ENCODE data around the gene NPAS3.

The NPAS3 gene

DNA sequence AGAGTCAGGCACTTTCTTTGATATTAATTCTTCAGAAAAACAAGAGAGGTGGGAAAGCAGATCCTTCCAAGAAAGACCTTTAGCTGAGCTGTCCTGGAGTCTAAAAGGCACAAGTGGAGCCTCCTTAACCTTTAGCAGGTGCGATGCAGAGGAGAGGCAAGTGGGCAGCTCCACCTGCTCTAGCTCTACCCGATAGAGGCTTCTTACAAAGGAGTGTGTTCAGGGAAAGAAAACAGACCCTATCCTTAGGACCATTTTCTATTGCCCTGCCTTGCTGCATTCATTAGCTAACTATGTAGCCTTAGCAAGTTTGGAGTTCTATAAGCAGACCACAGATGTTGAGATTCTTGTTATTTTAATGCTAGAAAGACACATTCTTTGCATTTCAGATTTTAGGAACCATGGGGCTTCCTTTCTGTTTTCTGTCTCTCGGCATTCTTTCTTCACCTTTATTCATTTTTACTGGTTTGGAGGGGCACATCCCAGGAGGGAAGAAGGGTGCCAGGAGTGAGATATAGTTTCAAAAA is 797.7 kb downstream of the NPAS3 start:
- no peak for DNase-seq

GRCh38 chr14:33736979-33737378 is 798.3 kb downstream of the NPAS3 start:
- no peak for DNase-seq

DNA sequence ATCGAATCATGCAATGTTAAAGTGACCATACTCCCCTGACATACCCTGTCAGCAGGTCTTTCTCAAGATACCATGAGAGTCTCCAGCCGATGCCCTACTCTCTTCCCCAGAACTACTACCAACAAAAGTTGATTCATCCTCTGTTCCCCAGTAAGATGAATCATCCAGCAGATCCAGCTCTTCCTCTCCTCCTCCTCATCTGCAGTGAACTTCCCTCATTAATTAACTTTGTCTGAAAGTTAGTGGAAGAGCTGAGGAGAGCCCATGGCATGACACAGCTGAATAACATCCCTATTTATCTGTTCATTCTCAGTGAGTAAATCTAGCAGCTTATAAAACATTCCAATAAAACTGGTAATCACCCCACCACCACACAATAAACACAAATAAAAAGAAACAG is 798.8 kb downstream of the NPAS3 start:
- DNase-seq: no peak

GRCh38 chr14:33738029-33738428 is 799.4 kb downstream of the NPAS3 start:
- DNase-seq: no peak

GRCh38 chr14:33738491-33738890 is 799.8 kb downstream of the NPAS3 start:
- DNase-seq: no peak

DNA sequence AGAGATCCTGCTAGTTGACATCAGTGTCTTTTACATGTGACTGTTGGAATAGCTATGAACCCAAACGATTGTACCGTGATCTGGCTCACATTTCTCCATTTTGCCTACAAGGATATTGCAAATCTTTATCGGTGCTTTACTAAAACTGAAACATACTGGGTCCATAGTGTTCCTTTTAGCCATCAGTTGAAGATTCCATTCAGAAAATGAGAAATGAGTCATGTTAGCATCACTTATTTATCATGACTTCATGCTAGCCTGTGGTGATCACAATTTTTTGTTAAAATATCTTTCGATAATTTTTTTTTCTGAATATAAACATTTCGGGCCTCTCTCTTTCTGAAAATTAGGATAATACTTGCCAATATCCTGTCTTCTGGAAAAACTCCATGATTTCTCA is 801.9 kb downstream of the NPAS3 start:
- DNase-seq: no peak

DNA sequence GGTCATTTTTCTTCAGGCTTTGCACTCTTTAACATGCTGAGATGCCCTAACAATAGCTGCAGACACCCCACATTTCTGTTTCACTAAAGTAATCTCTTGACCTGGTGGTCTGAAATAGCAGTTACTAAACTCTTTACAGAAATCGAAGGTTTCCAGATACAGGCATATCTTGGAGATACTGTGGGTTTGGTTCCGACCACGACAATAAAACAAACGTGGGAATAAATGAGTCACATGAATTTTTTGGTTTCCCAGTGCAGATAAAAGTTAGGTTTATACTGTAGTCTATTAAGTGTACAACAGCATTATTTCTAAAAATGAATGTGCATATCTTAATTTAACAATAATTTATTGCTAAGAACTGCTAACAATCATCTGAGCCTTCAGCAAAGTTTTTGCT is 803.5 kb downstream of the NPAS3 start:
- no peak for DNase-seq

GRCh38 chr14:33745163-33745562 is 806.5 kb downstream of the NPAS3 start:
- no peak for DNase-seq

DNA sequence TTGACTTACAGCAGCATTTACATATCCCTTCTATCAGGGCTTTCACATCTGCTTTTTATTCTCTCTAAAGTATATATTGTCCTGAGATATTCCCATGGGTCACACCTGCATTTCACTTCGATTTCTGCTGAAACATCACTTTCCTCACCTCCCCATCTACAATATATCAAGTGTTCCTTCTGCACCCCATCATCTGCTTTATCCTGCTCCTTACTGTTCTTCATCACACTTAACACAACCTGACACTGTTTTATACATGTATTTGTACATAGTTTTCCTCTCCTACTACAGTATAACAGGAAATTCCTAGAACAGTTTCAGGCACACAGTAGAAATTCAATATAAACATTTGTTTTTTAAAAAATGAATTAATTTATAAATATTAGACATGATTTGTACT is 809.1 kb downstream of the NPAS3 start:
- DNase-seq: no peak

GRCh38 chr14:33754261-33754660 is 815.6 kb downstream of the NPAS3 start:
- no peak for DNase-seq

DNA sequence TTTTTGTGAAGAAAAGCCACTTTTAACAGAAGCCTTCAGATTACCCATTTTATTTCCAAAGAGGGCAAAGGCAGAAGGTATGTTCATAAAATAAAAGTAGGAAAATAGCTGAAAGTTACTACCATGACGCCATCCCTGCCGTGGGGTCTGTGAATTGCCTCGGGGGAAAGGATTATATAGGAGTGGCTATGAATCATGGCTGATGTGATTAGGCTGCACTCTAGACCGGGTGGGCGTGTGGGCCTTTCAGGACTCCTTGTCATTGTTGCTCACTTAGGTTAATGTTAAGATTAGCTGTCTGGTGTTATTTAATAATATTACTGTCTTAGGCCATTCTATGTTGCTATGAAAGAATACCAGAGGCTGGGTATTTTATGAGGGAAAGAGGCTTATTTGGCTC is 816.7 kb downstream of the NPAS3 start:
- no peak for DNase-seq

DNA sequence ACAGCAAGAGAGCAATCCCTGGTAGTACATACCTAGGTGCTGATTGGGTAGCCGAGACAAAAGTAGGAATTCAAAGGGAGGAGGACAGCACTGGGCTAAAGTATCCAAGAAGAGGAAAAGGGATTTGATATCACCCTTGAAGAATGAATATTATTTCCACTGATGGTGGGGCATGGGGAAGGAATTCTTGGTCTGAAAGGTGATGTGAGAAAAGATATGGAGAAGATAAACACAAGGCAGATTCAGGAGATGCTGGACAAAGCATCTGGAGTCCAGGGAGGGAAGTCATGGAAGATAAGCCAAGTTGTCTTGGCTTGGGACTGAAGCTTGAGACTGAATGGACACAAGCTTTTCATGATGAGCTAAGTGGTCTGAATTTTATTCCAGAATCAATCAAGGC is 818.2 kb downstream of the NPAS3 start:
- DNase-seq: no peak

GRCh38 chr14:33758547-33758946 is 819.9 kb downstream of the NPAS3 start:
- DNase-seq: no peak

GRCh38 chr14:33762161-33762851 is 823.6 kb downstream of the NPAS3 start:
- no peak for DNase-seq

- no peak for DNase-seq
Observed at GRCh38 chr14:33764876-33765650, 826.4 kb downstream of the NPAS3 start.

GRCh38 chr14:33767586-33768457 is 829.1 kb downstream of the NPAS3 start:
- DNase-seq: no peak

DNA sequence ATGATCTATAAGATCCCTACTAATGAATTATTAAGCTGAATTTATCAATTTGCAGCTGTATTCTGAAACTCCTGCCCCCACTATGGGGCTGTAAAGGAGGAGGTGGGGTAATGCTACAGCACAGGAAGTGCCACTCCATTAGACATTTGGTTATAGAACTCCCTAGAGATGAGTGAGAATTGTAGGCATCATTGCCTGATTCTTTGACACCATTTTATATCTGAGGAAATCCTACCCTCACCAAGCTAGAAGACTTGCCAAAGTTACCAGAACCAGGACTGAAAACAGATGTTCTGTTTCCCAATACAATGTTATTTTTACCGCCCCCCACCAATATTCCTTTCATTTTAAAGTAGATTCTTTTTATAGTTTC is 829.8 kb downstream of the NPAS3 start:
- no peak for DNase-seq

DNA sequence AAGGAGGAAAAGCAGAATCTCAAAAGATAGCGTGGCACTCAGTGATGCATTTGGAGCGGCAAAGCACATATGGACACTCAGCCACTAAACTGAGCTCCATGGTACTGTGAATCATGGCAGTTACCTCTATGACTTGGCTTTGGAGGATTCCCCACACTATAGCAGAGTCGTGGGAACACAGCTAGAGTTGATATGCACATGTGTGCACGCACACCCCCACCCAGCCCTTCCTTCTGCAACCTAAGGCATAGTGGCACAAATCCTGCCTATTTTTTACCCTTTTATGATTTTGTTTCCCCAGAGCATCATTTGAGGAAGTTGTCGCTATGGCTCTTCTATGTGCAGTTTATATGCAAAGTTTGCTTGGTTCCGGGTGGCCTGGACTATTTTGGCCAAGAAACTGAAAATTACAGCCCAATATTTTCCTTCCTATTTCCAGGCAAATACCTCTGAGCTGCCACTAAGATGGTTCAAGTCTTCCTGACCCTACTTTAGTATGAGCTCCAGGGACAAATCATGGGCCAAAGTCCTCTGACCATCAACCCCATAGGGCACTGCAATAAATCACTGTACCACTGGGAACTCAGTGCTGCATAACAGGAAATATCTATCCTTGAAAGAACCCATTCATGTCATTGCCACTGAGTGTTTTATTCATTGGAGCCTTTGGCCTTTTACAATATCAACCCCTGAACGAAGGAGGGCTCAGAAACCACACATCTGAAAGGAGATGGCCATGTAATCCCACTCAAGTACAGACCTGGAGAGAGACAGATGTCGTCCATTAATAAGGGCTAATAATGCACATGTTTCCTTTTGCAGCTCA is 834.7 kb downstream of the NPAS3 start:
- DNase-seq: no peak

- DNase-seq: no peak
Observed at GRCh38 chr14:33774161-33774560, 835.5 kb downstream of the NPAS3 start.

- DNase-seq: no peak
Observed at GRCh38 chr14:33774723-33775470, 836.2 kb downstream of the NPAS3 start.

GRCh38 chr14:33776871-33777270 is 838.2 kb downstream of the NPAS3 start:
- DNase-seq: no peak

- no peak for DNase-seq
Observed at GRCh38 chr14:33777681-33778080, 839.0 kb downstream of the NPAS3 start.

Data from NCI-H1048 (cell line).